Measurements from ENCODE around the gene SLC26A4. TPM values are rescaled to one million over a fixed set of nuclear protein-coding genes. Genes with fewer than 3 reads are reported as not detected.

The SLC26A4 gene
- total and polyA plus RNA-seq, 4 donors, result 0.28 to 8.7 (median 3.7) TPM

DNA sequence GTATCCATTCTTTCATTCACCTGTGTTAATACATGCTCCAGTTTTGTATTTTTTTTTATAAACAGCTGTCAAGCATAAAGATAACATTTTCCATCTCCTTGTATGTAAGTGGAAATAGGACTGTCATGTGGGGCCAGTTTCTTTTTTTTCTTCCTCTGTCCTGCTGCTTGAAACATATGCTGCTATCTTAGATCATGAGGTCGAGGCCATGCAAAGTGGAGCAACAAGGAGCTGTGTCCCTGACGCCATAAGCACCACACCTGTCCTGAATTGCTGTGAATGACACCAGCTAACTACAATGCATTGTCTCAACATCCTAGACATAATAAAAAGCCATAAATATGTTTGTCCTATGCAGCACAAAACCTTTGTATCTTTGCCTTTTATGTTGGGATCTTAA is 37.7 kb upstream of the SLC26A4 start:
- 79 to 91% methylated on average over 2 of the region's 2 CpGs for WGBS, 2 donors

GRCh38 chr7:107627002-107627401 is 33.6 kb upstream of the SLC26A4 start:
- peaks cover 0 to 4% (median 0%) of the 10 kb centered on the region in 5 donors for H3K4me1 ChIP-seq (ENCODE audit: control insufficient read depth in 5 of 5, insufficient read depth in 5 of 5, low read length in 5 of 5)
- no peak overlapping the region for H3K27ac ChIP-seq (ENCODE audit: low read depth in 1 of 2, low read length in 1 of 2)
- no peak overlapping the region for H3K9ac ChIP-seq (ENCODE audit: insufficient read depth in 1 of 2, low read length in 2 of 2)
- H3K27me3 ChIP-seq (ENCODE audit: control insufficient read depth in 3 of 3, insufficient read depth in 3 of 3, low read length in 2 of 3), result no peaks in the 10 kb centered on the region
- 98% methylated on average over 4 of the region's 4 CpGs for WGBS, 2 donors
- TF ChIP-seq, protein P1, sequence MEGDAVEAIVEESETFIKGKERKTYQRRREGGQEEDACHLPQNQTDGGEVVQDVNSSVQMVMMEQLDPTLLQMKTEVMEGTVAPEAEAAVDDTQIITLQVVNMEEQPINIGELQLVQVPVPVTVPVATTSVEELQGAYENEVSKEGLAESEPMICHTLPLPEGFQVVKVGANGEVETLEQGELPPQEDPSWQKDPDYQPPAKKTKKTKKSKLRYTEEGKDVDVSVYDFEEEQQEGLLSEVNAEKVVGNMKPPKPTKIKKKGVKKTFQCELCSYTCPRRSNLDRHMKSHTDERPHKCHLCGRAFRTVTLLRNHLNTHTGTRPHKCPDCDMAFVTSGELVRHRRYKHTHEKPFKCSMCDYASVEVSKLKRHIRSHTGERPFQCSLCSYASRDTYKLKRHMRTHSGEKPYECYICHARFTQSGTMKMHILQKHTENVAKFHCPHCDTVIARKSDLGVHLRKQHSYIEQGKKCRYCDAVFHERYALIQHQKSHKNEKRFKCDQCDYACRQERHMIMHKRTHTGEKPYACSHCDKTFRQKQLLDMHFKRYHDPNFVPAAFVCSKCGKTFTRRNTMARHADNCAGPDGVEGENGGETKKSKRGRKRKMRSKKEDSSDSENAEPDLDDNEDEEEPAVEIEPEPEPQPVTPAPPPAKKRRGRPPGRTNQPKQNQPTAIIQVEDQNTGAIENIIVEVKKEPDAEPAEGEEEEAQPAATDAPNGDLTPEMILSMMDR (IDR thresholded peaks at IDR 0.05; ENCODE audit: control extremely low read depth, extremely low read depth), result no peak
- H3K36me3 ChIP-seq (ENCODE audit: control insufficient read depth in 4 of 4, insufficient read depth in 4 of 4, low read length in 4 of 4), result peaks cover 0 to 10% (median 3%) of the 10 kb centered on the region in 4 donors
- H3K9me3 ChIP-seq (ENCODE audit: control insufficient read depth in 4 of 4, insufficient read depth in 3 of 4, low read length in 3 of 4), result no peaks in the 10 kb centered on the region
- DNase-seq (no peak), ATAC-seq (ENCODE audit: insufficient read depth, low FRiP score) (no peak)
- H3K4me3 ChIP-seq, result no peak overlapping the region

More for the DNA sequence above, 37.7 kb upstream of the SLC26A4 start:
- Histone ChIP-seq H3K27ac (ENCODE audit: low read depth in 1 of 2, low read length in 1 of 2) (peak overlapping the region in 1 of 2 donors; percentile 17), H3K9me3 (ENCODE audit: control insufficient read depth in 4 of 4, insufficient read depth in 3 of 4, low read length in 3 of 4) (no peaks in the 10 kb centered on the region), H3K36me3 (ENCODE audit: control insufficient read depth in 4 of 4, insufficient read depth in 4 of 4, low read length in 4 of 4) (peaks cover 0 to 13% (median 4%) of the 10 kb centered on the region in 4 donors), H3K27me3 (ENCODE audit: control insufficient read depth in 3 of 3, insufficient read depth in 3 of 3, low read length in 2 of 3) (no peaks in the 10 kb centered on the region), H3K4me3 (no peak overlapping the region), H3K4me1 (ENCODE audit: control insufficient read depth in 5 of 5, insufficient read depth in 5 of 5, low read length in 5 of 5) (peaks cover 0 to 6% (median 0%) of the 10 kb centered on the region in 5 donors), H3K9ac (ENCODE audit: insufficient read depth in 1 of 2, low read length in 2 of 2) (no peak overlapping the region)
- no peak for DNase-seq
- TF ChIP-seq, protein P1 (IDR thresholded peaks at IDR 0.05; ENCODE audit: control extremely low read depth, extremely low read depth), result no peak
- ATAC-seq (ENCODE audit: insufficient read depth, low FRiP score), result no peak

DNA sequence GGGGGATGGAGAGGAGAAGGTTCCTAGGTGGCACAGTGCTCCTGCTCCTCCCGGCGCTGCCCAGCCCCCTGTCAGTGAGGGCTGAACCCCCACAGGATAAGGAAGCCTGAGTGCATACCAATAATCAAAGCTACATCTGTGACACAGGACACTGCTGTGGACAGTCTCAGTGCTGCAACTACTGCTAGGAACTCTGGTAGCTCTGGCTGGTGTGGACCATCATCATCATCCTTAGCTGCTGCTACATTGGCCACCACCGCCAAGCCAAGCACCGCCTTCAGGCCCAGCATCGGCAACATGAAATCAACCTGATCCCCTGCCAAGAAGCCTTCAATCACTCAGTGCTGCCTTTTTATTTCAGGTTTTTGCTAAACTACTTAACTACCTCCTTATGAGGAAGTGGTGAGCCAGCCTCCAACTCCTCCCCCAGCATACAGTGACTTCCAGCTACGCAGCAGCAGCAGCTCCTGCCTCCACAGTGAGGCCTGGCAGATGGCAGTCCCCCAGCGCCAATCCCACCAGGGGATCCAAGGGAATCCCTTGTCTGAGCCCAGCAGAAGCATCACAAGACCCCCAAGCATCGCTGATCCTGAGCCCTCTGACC is 32.1 kb upstream of the SLC26A4 start:
- 63 to 82% methylated on average over 8 of the region's 8 CpGs for WGBS, 2 donors
- peaks cover 0 to 9% (median 0%) of the 10 kb centered on the region in 4 donors for H3K36me3 ChIP-seq (ENCODE audit: control insufficient read depth in 4 of 4, insufficient read depth in 4 of 4, low read length in 4 of 4)
- H3K9me3 ChIP-seq (ENCODE audit: control insufficient read depth in 4 of 4, insufficient read depth in 3 of 4, low read length in 3 of 4), result no peaks in the 10 kb centered on the region
- DNase-seq, result no peak
- H3K4me3 ChIP-seq, result no peak overlapping the region
- no peak overlapping the region for H3K9ac ChIP-seq (ENCODE audit: insufficient read depth in 1 of 2, low read length in 2 of 2)
- TF ChIP-seq, protein P1 (IDR thresholded peaks at IDR 0.05; ENCODE audit: control extremely low read depth, extremely low read depth), result no peak
- no peaks in the 10 kb centered on the region for H3K4me1 ChIP-seq (ENCODE audit: control insufficient read depth in 5 of 5, insufficient read depth in 5 of 5, low read length in 5 of 5)
- H3K27me3 ChIP-seq (ENCODE audit: control insufficient read depth in 3 of 3, insufficient read depth in 3 of 3, low read length in 2 of 3), result no peaks in the 10 kb centered on the region
- ATAC-seq (ENCODE audit: insufficient read depth, low FRiP score), result no peak
- no peak overlapping the region for H3K27ac ChIP-seq (ENCODE audit: low read depth in 1 of 2, low read length in 1 of 2)

- no peak for DNase-seq
- H3K9ac ChIP-seq (ENCODE audit: insufficient read depth in 1 of 2, low read length in 2 of 2), result no peak overlapping the region
- WGBS, 2 donors, result 89 to 91% methylated on average over 8 of the region's 8 CpGs
These were observed 30.3 kb upstream of the SLC26A4 start for GRCh38 chr7:107630342-107630741.

More at GRCh38 chr7:107630342-107630741, 30.3 kb upstream of the SLC26A4 start:
- ATAC-seq (ENCODE audit: insufficient read depth, low FRiP score), result no peak
- Histone ChIP-seq H3K36me3 (ENCODE audit: control insufficient read depth in 4 of 4, insufficient read depth in 4 of 4, low read length in 4 of 4) (peaks cover 0 to 7% (median 0%) of the 10 kb centered on the region in 4 donors), H3K4me3 (no peak overlapping the region), H3K27me3 (ENCODE audit: control insufficient read depth in 3 of 3, insufficient read depth in 3 of 3, low read length in 2 of 3) (no peaks in the 10 kb centered on the region), H3K9me3 (ENCODE audit: control insufficient read depth in 4 of 4, insufficient read depth in 3 of 4, low read length in 3 of 4) (no peaks in the 10 kb centered on the region), H3K4me1 (ENCODE audit: control insufficient read depth in 5 of 5, insufficient read depth in 5 of 5, low read length in 5 of 5) (no peaks in the 10 kb centered on the region), H3K27ac (ENCODE audit: low read depth in 1 of 2, low read length in 1 of 2) (no peak overlapping the region)
- TF ChIP-seq, protein P1 (IDR thresholded peaks at IDR 0.05; ENCODE audit: control extremely low read depth, extremely low read depth), result no peak
